GM12873 (cell line): ENCODE data around the gene KBTBD12.

Experiments
- TF ChIP-seq, protein P1 (sequence below): IDR thresholded peaks from 2 replicates; pipeline ENCODE4 v1.5.1; 2012; ENCODE audit warnings: low read depth, mild to moderate bottlenecking, moderate library complexity, low read length, control low read depth; ENCODE audit not compliant: insufficient read depth; ENCODE audit errors: missing control alignments

Gene KBTBD12

GRCh38 chr3:127988770-127989557 lies 73.9 kb downstream of the KBTBD12 start:
- TF ChIP-seq, protein P1, sequence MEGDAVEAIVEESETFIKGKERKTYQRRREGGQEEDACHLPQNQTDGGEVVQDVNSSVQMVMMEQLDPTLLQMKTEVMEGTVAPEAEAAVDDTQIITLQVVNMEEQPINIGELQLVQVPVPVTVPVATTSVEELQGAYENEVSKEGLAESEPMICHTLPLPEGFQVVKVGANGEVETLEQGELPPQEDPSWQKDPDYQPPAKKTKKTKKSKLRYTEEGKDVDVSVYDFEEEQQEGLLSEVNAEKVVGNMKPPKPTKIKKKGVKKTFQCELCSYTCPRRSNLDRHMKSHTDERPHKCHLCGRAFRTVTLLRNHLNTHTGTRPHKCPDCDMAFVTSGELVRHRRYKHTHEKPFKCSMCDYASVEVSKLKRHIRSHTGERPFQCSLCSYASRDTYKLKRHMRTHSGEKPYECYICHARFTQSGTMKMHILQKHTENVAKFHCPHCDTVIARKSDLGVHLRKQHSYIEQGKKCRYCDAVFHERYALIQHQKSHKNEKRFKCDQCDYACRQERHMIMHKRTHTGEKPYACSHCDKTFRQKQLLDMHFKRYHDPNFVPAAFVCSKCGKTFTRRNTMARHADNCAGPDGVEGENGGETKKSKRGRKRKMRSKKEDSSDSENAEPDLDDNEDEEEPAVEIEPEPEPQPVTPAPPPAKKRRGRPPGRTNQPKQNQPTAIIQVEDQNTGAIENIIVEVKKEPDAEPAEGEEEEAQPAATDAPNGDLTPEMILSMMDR = no peak

GRCh38 chr3:127990051-127990450 lies 75.0 kb downstream of the KBTBD12 start:
- TF ChIP-seq, protein P1 = no peak

DNA sequence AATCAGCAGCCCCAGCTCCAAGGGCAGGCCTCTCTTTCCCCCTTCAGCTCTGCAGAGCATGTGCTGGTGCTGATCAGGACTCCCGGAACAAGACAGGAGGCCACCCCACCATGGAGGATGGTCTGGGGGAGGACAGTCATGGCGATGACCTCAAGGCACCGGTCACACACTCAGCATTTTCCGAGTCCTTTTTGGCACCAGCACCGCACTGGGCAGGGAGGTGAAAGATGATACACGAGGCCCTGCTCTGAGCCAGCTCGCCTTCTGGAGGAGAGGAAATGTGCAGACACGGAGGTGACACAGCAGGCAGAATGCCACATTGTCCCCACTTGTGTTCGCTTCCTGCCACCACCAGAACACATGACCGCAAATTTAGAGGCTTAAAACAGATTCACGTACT lies 75.4 kb downstream of the KBTBD12 start:
- TF ChIP-seq, protein P1 = no peak

DNA sequence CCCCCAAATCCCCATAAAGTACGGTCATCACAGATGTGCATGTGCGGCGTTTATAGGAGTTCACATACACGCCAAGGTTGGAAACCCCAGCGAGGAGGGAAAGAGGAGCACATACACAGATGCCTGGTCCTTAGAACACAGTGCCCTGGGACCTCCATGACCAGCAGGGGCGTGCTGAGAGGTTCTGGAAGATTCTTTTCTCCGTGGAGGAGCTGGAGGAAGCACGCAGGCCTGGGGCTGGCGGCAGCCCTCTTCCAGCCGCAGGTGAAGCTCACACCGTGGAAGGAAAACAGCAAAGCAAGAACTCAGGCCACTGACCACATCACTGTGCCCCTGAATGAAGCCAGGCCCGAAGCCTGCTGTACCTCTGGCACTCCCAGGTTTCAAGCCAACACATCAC lies 76.2 kb downstream of the KBTBD12 start:
- TF ChIP-seq, protein P1 = no peak

DNA sequence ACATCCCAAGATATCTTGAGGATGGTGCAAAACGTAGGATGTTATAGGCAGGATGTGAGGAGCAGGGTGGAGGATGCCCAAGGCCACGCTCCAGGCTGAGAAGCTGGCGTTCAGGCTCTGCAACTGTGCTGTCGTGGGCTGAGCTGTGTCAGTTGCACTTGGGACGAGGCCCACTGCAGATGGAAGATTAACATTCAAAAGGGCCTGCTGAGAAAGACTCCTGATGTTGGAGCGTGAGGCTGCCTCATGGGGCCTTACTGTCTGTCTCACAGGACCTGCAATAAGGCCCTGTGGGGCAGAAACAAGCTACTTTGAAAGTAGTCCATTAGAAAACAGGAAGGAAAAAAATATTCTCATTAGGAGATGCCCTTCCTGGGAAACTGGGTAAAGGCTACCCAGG lies 76.6 kb downstream of the KBTBD12 start:
- TF ChIP-seq, protein P1 = no peak

DNA sequence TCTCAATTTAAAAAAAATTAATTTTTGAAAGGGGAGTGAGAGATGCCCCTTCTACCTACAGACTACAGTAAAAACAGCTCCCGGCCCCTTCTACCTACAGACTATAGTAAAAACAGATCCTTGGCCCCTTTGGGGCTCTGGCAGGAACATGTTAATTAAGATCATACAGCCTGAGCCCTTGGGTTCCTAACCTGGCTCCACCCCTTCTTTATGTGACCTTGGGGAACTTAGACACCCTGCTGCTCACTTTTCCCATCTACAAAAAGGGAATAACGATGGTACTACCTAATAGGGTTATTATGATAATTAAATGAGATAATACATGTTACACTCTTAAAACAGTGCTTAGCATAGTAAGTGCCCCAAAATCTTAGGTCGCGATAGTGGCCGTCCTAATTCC lies 77.1 kb downstream of the KBTBD12 start:
- TF ChIP-seq, protein P1 = no peak

DNA sequence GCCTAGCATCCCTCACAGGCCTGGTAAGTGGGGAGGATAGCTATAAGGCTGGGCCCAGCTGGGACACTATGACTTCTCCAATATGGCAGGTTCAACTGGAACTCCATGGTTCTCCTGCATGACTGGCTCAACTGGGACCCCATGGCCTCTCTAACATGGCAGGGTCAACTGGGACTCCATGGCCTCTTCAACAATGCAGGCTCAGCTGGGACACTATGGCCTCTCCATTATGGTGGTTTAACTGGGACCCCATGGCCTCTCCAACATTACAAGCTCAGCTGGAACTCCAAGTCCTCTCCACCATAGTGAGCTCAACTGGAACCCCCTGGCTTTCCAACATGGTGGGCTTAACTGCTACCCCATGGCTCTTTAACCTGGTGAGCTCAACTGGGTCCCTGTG lies 79.0 kb downstream of the KBTBD12 start:
- TF ChIP-seq, protein P1 = no peak
